Measurements from ENCODE around the gene LMTK3.

Gene LMTK3

DNA sequence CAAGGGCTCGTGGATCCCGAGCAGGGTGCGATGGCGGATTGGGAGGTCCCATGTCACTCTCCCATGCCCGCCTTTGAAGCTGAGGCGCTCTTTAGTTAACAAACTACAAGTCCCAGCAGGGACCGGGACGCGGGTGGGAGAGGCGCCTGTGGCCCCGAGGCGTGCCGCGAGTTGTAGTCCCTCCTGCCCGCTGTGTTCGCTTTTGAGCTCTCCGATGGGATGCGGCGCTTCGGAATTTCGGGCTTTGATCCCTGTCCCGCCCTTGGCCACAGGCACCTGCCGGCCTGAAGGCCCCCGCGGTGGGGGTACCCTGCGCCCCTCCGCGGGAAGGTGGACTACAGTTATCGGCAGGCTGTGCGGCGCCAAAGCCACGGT, 31.5 kb downstream of the LMTK3 start:
- Histone ChIP-seq H3K36me3 (peaks cover 49% of the 10 kb centered on the region), H3K4me1 (ENCODE audit: control insufficient read depth in 1 of 2, insufficient read depth in 1 of 2, low read depth in 1 of 2, low read length in 1 of 2) (peaks cover 10 to 15% of the 10 kb centered on the region in 2 experiments), H3K27ac (no peak overlapping the region), H3K4me3 (ENCODE audit: low read depth in 1 of 2, low read length in 1 of 2) (peak overlapping the region in 1 of 2 experiments; percentile 48), H3K9me3 (no peaks in the 10 kb centered on the region), H3K27me3 (peaks cover 28% of the 10 kb centered on the region)
- TF ChIP-seq, protein P1, sequence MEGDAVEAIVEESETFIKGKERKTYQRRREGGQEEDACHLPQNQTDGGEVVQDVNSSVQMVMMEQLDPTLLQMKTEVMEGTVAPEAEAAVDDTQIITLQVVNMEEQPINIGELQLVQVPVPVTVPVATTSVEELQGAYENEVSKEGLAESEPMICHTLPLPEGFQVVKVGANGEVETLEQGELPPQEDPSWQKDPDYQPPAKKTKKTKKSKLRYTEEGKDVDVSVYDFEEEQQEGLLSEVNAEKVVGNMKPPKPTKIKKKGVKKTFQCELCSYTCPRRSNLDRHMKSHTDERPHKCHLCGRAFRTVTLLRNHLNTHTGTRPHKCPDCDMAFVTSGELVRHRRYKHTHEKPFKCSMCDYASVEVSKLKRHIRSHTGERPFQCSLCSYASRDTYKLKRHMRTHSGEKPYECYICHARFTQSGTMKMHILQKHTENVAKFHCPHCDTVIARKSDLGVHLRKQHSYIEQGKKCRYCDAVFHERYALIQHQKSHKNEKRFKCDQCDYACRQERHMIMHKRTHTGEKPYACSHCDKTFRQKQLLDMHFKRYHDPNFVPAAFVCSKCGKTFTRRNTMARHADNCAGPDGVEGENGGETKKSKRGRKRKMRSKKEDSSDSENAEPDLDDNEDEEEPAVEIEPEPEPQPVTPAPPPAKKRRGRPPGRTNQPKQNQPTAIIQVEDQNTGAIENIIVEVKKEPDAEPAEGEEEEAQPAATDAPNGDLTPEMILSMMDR (IDR thresholded peaks at IDR 0.05) = no peak

- TF ChIP-seq, protein P1 (IDR thresholded peaks at IDR 0.05) = no peak
- Histone ChIP-seq H3K27ac (no peak overlapping the region), H3K4me1 (ENCODE audit: control insufficient read depth in 1 of 2, insufficient read depth in 1 of 2, low read depth in 1 of 2, low read length in 1 of 2) (peaks cover 10 to 15% of the 10 kb centered on the region in 2 experiments), H3K27me3 (peaks cover 28% of the 10 kb centered on the region), H3K9me3 (no peaks in the 10 kb centered on the region), H3K4me3 (ENCODE audit: low read depth in 1 of 2, low read length in 1 of 2) (no peak overlapping the region), H3K36me3 (peaks cover 54% of the 10 kb centered on the region)
These were observed 31.9 kb downstream of the LMTK3 start for GRCh38 chr19:48479686-48480085.

GRCh38 chr19:48478339-48479256, 33.0 kb downstream of the LMTK3 start:
- H3K4me3 ChIP-seq (ENCODE audit: low read depth in 1 of 2, low read length in 1 of 2) = no peak overlapping the region
- TF ChIP-seq, protein P1 (IDR thresholded peaks at IDR 0.05) = no peak
- H3K36me3 ChIP-seq = peaks cover 64% of the 10 kb centered on the region
- no peaks in the 10 kb centered on the region for H3K9me3 ChIP-seq
- peaks cover 28% of the 10 kb centered on the region for H3K27me3 ChIP-seq
- no peak overlapping the region for H3K27ac ChIP-seq
- peaks cover 10 to 15% of the 10 kb centered on the region in 2 experiments for H3K4me1 ChIP-seq (ENCODE audit: control insufficient read depth in 1 of 2, insufficient read depth in 1 of 2, low read depth in 1 of 2, low read length in 1 of 2)

GRCh38 chr19:48477698-48478338, 33.8 kb downstream of the LMTK3 start:
- Histone ChIP-seq H3K4me3 (ENCODE audit: low read depth in 1 of 2, low read length in 1 of 2) (no peak overlapping the region), H3K27me3 (peaks cover 28% of the 10 kb centered on the region), H3K4me1 (ENCODE audit: control insufficient read depth in 1 of 2, insufficient read depth in 1 of 2, low read depth in 1 of 2, low read length in 1 of 2) (peaks cover 10 to 15% of the 10 kb centered on the region in 2 experiments), H3K36me3 (peaks cover 72% of the 10 kb centered on the region), H3K27ac (no peak overlapping the region), H3K9me3 (no peaks in the 10 kb centered on the region)
- TF ChIP-seq, protein P1 (IDR thresholded peaks at IDR 0.05) = no peak

GRCh38 chr19:48477067-48477685, 34.5 kb downstream of the LMTK3 start:
- peaks cover 79% of the 10 kb centered on the region for H3K36me3 ChIP-seq

More at GRCh38 chr19:48477067-48477685, 34.5 kb downstream of the LMTK3 start:
- H3K4me1 ChIP-seq (ENCODE audit: control insufficient read depth in 1 of 2, insufficient read depth in 1 of 2, low read depth in 1 of 2, low read length in 1 of 2) = peaks cover 10 to 15% of the 10 kb centered on the region in 2 experiments
- peaks cover 28% of the 10 kb centered on the region for H3K27me3 ChIP-seq
- TF ChIP-seq, protein P1 (IDR thresholded peaks at IDR 0.05) = no peak
- no peak overlapping the region for H3K4me3 ChIP-seq (ENCODE audit: low read depth in 1 of 2, low read length in 1 of 2)
- H3K9me3 ChIP-seq = no peaks in the 10 kb centered on the region
- no peak overlapping the region for H3K27ac ChIP-seq

All from neutrophil (primary cell).